Frontal cortex (tissue), 4 donors: ENCODE measurements around the gene NANOS3. TPM values are rescaled to one million over a fixed set of nuclear protein-coding genes. Genes with fewer than 3 reads are reported as not detected.
"Not testable (repeated sequence)": the region's sequence is repeated elsewhere in the genome, so short reads cannot be mapped to it uniquely, and the experiment has no call there.

ENCODE experiments used
- DNase-seq, 2 donors: peaks; one replicate each; pipeline ENCODE4 v3.0.0; 2012; ENCODE audit warnings: low spot score in 2 of 2
- FAIRE-seq: peaks from 2 replicates; lab custom pipeline; 2012; peaks lifted over from hg19 to GRCh38; lab: Jason Lieb, UNC
- total RNA-seq: library from RNA; depleted of rRNA; stranded (reverse); fragments of >200 nt; gene quantifications from one replicate; pipeline ENCODE4 v1.2.3, GENCODE V29; 2014
- donor health status: control.
- donor health status: control.
- donor health status: control.

NANOS3 gene
- total RNA-seq, 1 donor from 2014 or later, result 3.7 TPM

GRCh38 chr19:13842291-13843103 is 34.4 kb upstream of the NANOS3 start:
- FAIRE-seq (no peak), DNase-seq (peak; percentile 84)

- DNase-seq, result no peak
- no peak for FAIRE-seq
Measured at GRCh38 chr19:13843104-13843921, 33.6 kb upstream of the NANOS3 start.

GRCh38 chr19:13844130-13844631 is 32.8 kb upstream of the NANOS3 start:
- DNase-seq, result no peak
- no peak for FAIRE-seq

GRCh38 chr19:13846557-13847406 is 30.2 kb upstream of the NANOS3 start:
- peak; percentile 80 to 83 for DNase-seq
- no peak for FAIRE-seq

- peak; percentile 80 to 81 for DNase-seq
- no peak for FAIRE-seq
Measured at GRCh38 chr19:13847407-13848339, 29.3 kb upstream of the NANOS3 start.

- DNase-seq (no peak), FAIRE-seq (no peak)
Measured at GRCh38 chr19:13848340-13848677, 28.6 kb upstream of the NANOS3 start.

- FAIRE-seq (no peak), DNase-seq (no peak)
Measured at GRCh38 chr19:13848798-13849676, 27.9 kb upstream of the NANOS3 start.

- DNase-seq, result peak; percentile 86
- FAIRE-seq, result no peak
Measured at GRCh38 chr19:13849991-13850909, 26.7 kb upstream of the NANOS3 start.

- no peak for FAIRE-seq
- peak in 1 of 2 donors; percentile 82 for DNase-seq
Measured at GRCh38 chr19:13850910-13851733, 25.8 kb upstream of the NANOS3 start.

GRCh38 chr19:13851734-13852114 is 25.2 kb upstream of the NANOS3 start:
- not testable (repeated sequence) for DNase-seq, FAIRE-seq

GRCh38 chr19:13852171-13852707 is 24.7 kb upstream of the NANOS3 start:
- DNase-seq, FAIRE-seq: not testable (repeated sequence)

GRCh38 chr19:13856497-13856896 is 20.4 kb upstream of the NANOS3 start:
- DNase-seq (no peak), FAIRE-seq (no peak)

GRCh38 chr19:13859361-13859880 is 17.5 kb upstream of the NANOS3 start:
- no peak for FAIRE-seq

GRCh38 chr19:13860679-13861391 is 16.1 kb upstream of the NANOS3 start:
- DNase-seq (no peak), FAIRE-seq (no peak)

More at GRCh38 chr19:13859361-13859880, 17.5 kb upstream of the NANOS3 start:
- no peak for DNase-seq

GRCh38 chr19:13861392-13861713 is 15.6 kb upstream of the NANOS3 start:
- FAIRE-seq (no peak), DNase-seq (no peak)
